MG63 (cell line): Measurements from ENCODE around the gene CREB3L2. TPM values are rescaled to one million over a fixed set of nuclear protein-coding genes. Genes with fewer than 3 reads are reported as not detected.
A peak's percentile ranks its signal among the peaks of the same experiment; 100 is the strongest.
"Not testable (repeated sequence)": the region's sequence is repeated elsewhere in the genome, so short reads cannot be mapped to it uniquely, and the experiment has no call there.

Experiments used
- DNase-seq: peaks from one replicate; pipeline ENCODE4 v3.0.0-alpha.2; 2020
- H3K27me3 ChIP-seq: fragments of 250-450 bp; sonication (Bioruptor Pico); 2 replicates; pipeline ENCODE4 v1.5.1; 2020; ENCODE audit warnings: mild to moderate bottlenecking, moderate library complexity
- H3K36me3 ChIP-seq: fragments of 250-450 bp; sonication (Bioruptor Pico); 2 replicates; pipeline ENCODE4 v1.5.1; 2020; ENCODE audit warnings: mild to moderate bottlenecking, moderate library complexity
- H3K4me3 ChIP-seq: fragments of 250-450 bp; sonication (Bioruptor Pico); 2 replicates; pipeline ENCODE4 v1.5.1; 2020; ENCODE audit warnings: mild to moderate bottlenecking, moderate library complexity
- H3K9me3 ChIP-seq: fragments of 250-450 bp; sonication (Bioruptor Pico); 2 replicates; pipeline ENCODE4 v1.5.1; 2020; ENCODE audit warnings: mild to moderate bottlenecking, moderate library complexity
- total RNA-seq: library from RNA; depleted of rRNA; stranded (reverse); fragments of >200 nt; shearing (Covaris generic); gene quantifications from 2 replicates; pipeline ENCODE4 v1.2.3, GENCODE V29; 2014; ENCODE audit warnings: low replicate concordance

Gene CREB3L2
- total RNA-seq, 1 experiment from 2014 or later, result 6.0 TPM

GRCh38 chr7:137846549-137846826 is 155.4 kb downstream of the CREB3L2 start:
- H3K9me3 ChIP-seq, result no peaks in the 10 kb centered on the region
- peak; percentile 12 for DNase-seq
- no peaks in the 10 kb centered on the region for H3K27me3 ChIP-seq
- H3K4me3 ChIP-seq, result no peak overlapping the region; the same call in 1 of the 2 replicates
- H3K36me3 ChIP-seq, result no peaks in the 10 kb centered on the region

GRCh38 chr7:137844677-137845425 is 157.0 kb downstream of the CREB3L2 start:
- Histone ChIP-seq H3K4me3 (no peak overlapping the region), H3K36me3 (no peaks in the 10 kb centered on the region), H3K27me3 (no peaks in the 10 kb centered on the region), H3K9me3 (no peaks in the 10 kb centered on the region)
- no peak for DNase-seq

GRCh38 chr7:137839903-137840779 is 161.7 kb downstream of the CREB3L2 start:
- H3K36me3 ChIP-seq, result no peaks in the 10 kb centered on the region
- H3K4me3 ChIP-seq, result no peak overlapping the region
- H3K9me3 ChIP-seq, result no peaks in the 10 kb centered on the region
- DNase-seq, result no peak
- H3K27me3 ChIP-seq, result no peaks in the 10 kb centered on the region

- no peak for DNase-seq
- no peaks in the 10 kb centered on the region for H3K9me3 ChIP-seq
- no peaks in the 10 kb centered on the region for H3K36me3 ChIP-seq
- no peaks in the 10 kb centered on the region for H3K27me3 ChIP-seq
- no peak overlapping the region for H3K4me3 ChIP-seq
These were observed 163.1 kb downstream of the CREB3L2 start for GRCh38 chr7:137838706-137839315.

- H3K27me3 ChIP-seq, result no peaks in the 10 kb centered on the region
- no peak overlapping the region for H3K4me3 ChIP-seq
- no peaks in the 10 kb centered on the region for H3K9me3 ChIP-seq
- DNase-seq, result no peak
- H3K36me3 ChIP-seq, result no peaks in the 10 kb centered on the region
These were observed 165.3 kb downstream of the CREB3L2 start for GRCh38 chr7:137836541-137836940.

GRCh38 chr7:137836113-137836509 is 165.8 kb downstream of the CREB3L2 start:
- no peak overlapping the region for H3K4me3 ChIP-seq
- no peaks in the 10 kb centered on the region for H3K36me3 ChIP-seq
- H3K27me3 ChIP-seq, result no peaks in the 10 kb centered on the region
- H3K9me3 ChIP-seq, result no peaks in the 10 kb centered on the region
- DNase-seq, result no peak

GRCh38 chr7:137835486-137836112 is 166.3 kb downstream of the CREB3L2 start:
- no peaks in the 10 kb centered on the region for H3K9me3 ChIP-seq
- no peak for DNase-seq
- no peak overlapping the region for H3K4me3 ChIP-seq
- no peaks in the 10 kb centered on the region for H3K27me3 ChIP-seq
- no peaks in the 10 kb centered on the region for H3K36me3 ChIP-seq

GRCh38 chr7:137834552-137834951 is 167.3 kb downstream of the CREB3L2 start:
- Histone ChIP-seq H3K27me3 (no peaks in the 10 kb centered on the region), H3K4me3 (no peak overlapping the region), H3K9me3 (no peaks in the 10 kb centered on the region), H3K36me3 (no peaks in the 10 kb centered on the region)
- no peak for DNase-seq

- not testable (repeated sequence) for H3K9me3 ChIP-seq, H3K36me3 ChIP-seq, DNase-seq, H3K4me3 ChIP-seq, H3K27me3 ChIP-seq
These were observed 168.9 kb downstream of the CREB3L2 start for GRCh38 chr7:137832990-137833389.

- H3K9me3 ChIP-seq, result no peaks in the 10 kb centered on the region
- H3K36me3 ChIP-seq, result no peaks in the 10 kb centered on the region
- DNase-seq, result no peak
- H3K27me3 ChIP-seq, result no peaks in the 10 kb centered on the region
- no peak overlapping the region for H3K4me3 ChIP-seq
These were observed 169.5 kb downstream of the CREB3L2 start for GRCh38 chr7:137832382-137832781.

GRCh38 chr7:137831555-137831954 is 170.3 kb downstream of the CREB3L2 start:
- not testable (repeated sequence) for DNase-seq, H3K9me3 ChIP-seq, H3K36me3 ChIP-seq, H3K27me3 ChIP-seq, H3K4me3 ChIP-seq

- Histone ChIP-seq H3K9me3 (no peaks in the 10 kb centered on the region), H3K27me3 (no peaks in the 10 kb centered on the region), H3K4me3 (no peak overlapping the region), H3K36me3 (no peaks in the 10 kb centered on the region)
- DNase-seq, result no peak
These were observed 172.4 kb downstream of the CREB3L2 start for GRCh38 chr7:137829337-137829992.

GRCh38 chr7:137828456-137828855 is 173.4 kb downstream of the CREB3L2 start:
- no peaks in the 10 kb centered on the region for H3K9me3 ChIP-seq
- DNase-seq, result no peak
- H3K36me3 ChIP-seq, result no peaks in the 10 kb centered on the region
- no peaks in the 10 kb centered on the region for H3K27me3 ChIP-seq
- no peak overlapping the region for H3K4me3 ChIP-seq

GRCh38 chr7:137825489-137825888 is 176.4 kb downstream of the CREB3L2 start:
- Histone ChIP-seq H3K9me3 (no peaks in the 10 kb centered on the region), H3K4me3 (no peak overlapping the region), H3K36me3 (no peaks in the 10 kb centered on the region), H3K27me3 (no peaks in the 10 kb centered on the region)
- DNase-seq, result no peak
